PC-9 (cell line): ENCODE data around the gene CAV1. TPM values are rescaled to one million over a fixed set of nuclear protein-coding genes. Genes with fewer than 3 reads are reported as not detected.

Experiments used
- BruUV-seq: library from RNA; stranded (reverse); fragments of 400-500 nt; replicated peaks from 2 replicates; lab custom pipeline; 2021; lab: Mats Ljungman, UMichigan
- CTCF ChIA-PET: fragments of 300-600 bp; sonication (Branson Sonifier 250); formaldehyde crosslinking; loops from one replicate; lab custom pipeline; 2022; ENCODE audit warnings: antibody characterized with exemption; lab: Charles Lee
- POLR2A ChIA-PET: fragments of 300-600 bp; sonication (Branson Sonifier 250); formaldehyde crosslinking; loops from one replicate; lab custom pipeline; 2022; ENCODE audit warnings: antibody characterized with exemption; ENCODE audit not compliant: unreplicated experiment; lab: Charles Lee
- DNase-seq, 2 experiments: peaks; one replicate each; pipeline versions ENCODE4 v3.0.0 to v3.0.0-alpha.2; 2015 to 2022; ENCODE audit warnings: mixed read lengths in 1 of 2
- H2AFZ ChIP-seq: fragments of 200-600 bp; sonication (generic); 2 replicates; pipeline ENCODE4 v1.8.1; 2017; ENCODE audit warnings: antibody characterized with exemption
- H3F3A ChIP-seq: fragments of 200-600 bp; sonication (generic); 2 replicates; pipeline ENCODE4 v1.8.1; 2017; ENCODE audit warnings: antibody characterized with exemption, mild to moderate bottlenecking, low read depth; ENCODE audit not compliant: insufficient read depth
- H3K27ac ChIP-seq: fragments of 200-600 bp; sonication (generic); 2 replicates; pipeline ENCODE4 v1.6.1; 2016; ENCODE audit warnings: mixed run types
- H3K27me3 ChIP-seq: fragments of 200-600 bp; sonication (generic); 2 replicates; pipeline ENCODE4 v1.6.1; 2016; ENCODE audit warnings: low read depth, mixed run types; ENCODE audit not compliant: insufficient read depth
- H3K36me3 ChIP-seq: fragments of 200-600 bp; sonication (generic); 2 replicates; pipeline ENCODE4 v1.6.1; 2016; ENCODE audit warnings: low read depth, mixed run types
- H3K4me1 ChIP-seq: fragments of 200-600 bp; sonication (generic); replicated peaks from 2 replicates; pipeline ENCODE4 v1.6.1; 2016; ENCODE audit warnings: mixed run types; ENCODE audit not compliant: insufficient read depth
- H3K4me2 ChIP-seq: fragments of 200-600 bp; sonication (generic); 2 replicates; pipeline ENCODE4 v1.6.1; 2017; ENCODE audit warnings: mixed run types
- H3K4me3 ChIP-seq: fragments of 200-600 bp; sonication (generic); 2 replicates; pipeline ENCODE4 v1.6.1; 2016; ENCODE audit warnings: mixed run types
- H3K79me2 ChIP-seq: fragments of 200-600 bp; sonication (generic); 2 replicates; pipeline ENCODE4 v1.6.1; 2017; ENCODE audit warnings: low read depth, mixed run types
- H3K9me2 ChIP-seq: fragments of 200-600 bp; sonication (generic); 2 replicates; pipeline ENCODE4 v1.8.1; 2017; ENCODE audit warnings: mild to moderate bottlenecking; ENCODE audit not compliant: insufficient read depth
- H3K9me3 ChIP-seq: fragments of 200-600 bp; sonication (generic); 2 replicates; pipeline ENCODE4 v1.8.1; 2016; ENCODE audit warnings: low read depth; ENCODE audit not compliant: insufficient read depth
- H4K20me1 ChIP-seq: fragments of 200-600 bp; sonication (generic); 2 replicates; pipeline ENCODE4 v1.8.1; 2017; ENCODE audit not compliant: insufficient read depth
- CTCF ChIP-seq: fragments of 200-600 bp; sonication (generic); conservative IDR thresholded peaks from 2 replicates; pipeline ENCODE4 v1.6.1; 2017; ENCODE audit warnings: mixed run types, antibody characterized with exemption, mild to moderate bottlenecking, moderate library complexity
- EZH2 ChIP-seq: fragments of 200-600 bp; sonication (generic); IDR thresholded peaks from 2 replicates; pipeline ENCODE4 v1.8.0; 2017; ENCODE audit warnings: antibody characterized with exemption, low read depth
- intact Hi-C: fragments of 100-400 bp; cut with micrococcal nuclease; formaldehyde crosslinking; loops from one replicate; pipeline ENCODE4 v1.10.0; 2022; ENCODE audit not compliant: unreplicated experiment
- total RNA-seq: library from RNA; stranded (reverse); gene quantifications from 2 replicates; pipeline ENCODE4 v1.2.3, GENCODE V29; 2021

CAV1 gene
- total RNA-seq, 1 experiment from 2014 or later, result 1,077 TPM

GRCh38 chr7:116525298-116525912 lies 569 bp downstream of the CAV1 start:
- Histone ChIP-seq H3F3A (peaks cover 21% of the 10 kb centered on the region; the same call in 1 of the 2 replicates), H3K79me2 (peaks cover 46% of the 10 kb centered on the region), H2AFZ (peak overlapping the region; percentile 90), H4K20me1 (no peaks in the 10 kb centered on the region), H3K36me3 (peaks cover 13% of the 10 kb centered on the region; the same call in 1 of the 2 replicates), H3K27me3 (no peaks in the 10 kb centered on the region), H3K9me3 (no peaks in the 10 kb centered on the region; the same call in 1 of the 2 replicates), H3K4me2 (peak overlapping the region; percentile 99), H3K9me2 (no peaks in the 10 kb centered on the region), H3K4me3 (peak overlapping the region; percentile 97), H3K27ac (peak overlapping the region; percentile 92), H3K4me1 (peaks cover 64% of the 10 kb centered on the region)
- TF ChIP-seq EZH2 (no peak), CTCF (no peak)
- ChIA-PET POLR2A (interaction anchor here (0.6 to 1.2 kb wide), 8 partner anchors 14 to 349 kb away, joined by 4 to 34 read pairs (median 5); no protein-coding TSS in a partner anchor), CTCF (interaction anchor here (0.7 to 1.6 kb wide), 4 partner anchors 26 to 349 kb away, joined by 3 to 7 read pairs (median 4); partner anchors contain the start of gene CAV2)
- TSS peak; percentile 73 for BruUV-seq
- DNase-seq, result peak in 1 of 2 experiments; percentile 34
- intact Hi-C loops, result loop anchor here (5.0 kb wide), 2 partner anchors 282 to 343 kb away; no protein-coding TSS in a partner anchor

- peaks cover 64% of the 10 kb centered on the region for H3K4me1 ChIP-seq
- BruUV-seq, result TSS peak; percentile 41
- ChIA-PET POLR2A (interaction anchor here (0.5 to 1.2 kb wide), 23 partner anchors 15 to 349 kb away, joined by 3 to 34 read pairs (median 4); no protein-coding TSS in a partner anchor), CTCF (interaction anchor here (0.6 to 1.6 kb wide), 7 partner anchors 19 to 349 kb away, joined by 3 to 11 read pairs (median 4); partner anchors contain the start of gene CAV2)
- intact Hi-C loops, result loop anchor here (1.0 to 5.0 kb wide), 8 partner anchors 83 to 344 kb away; partner anchors contain the start of gene MET
- H3K79me2 ChIP-seq, result peaks cover 54% of the 10 kb centered on the region
- peak overlapping the region; percentile 99 for H3K4me2 ChIP-seq
- peak overlapping the region; percentile 90 for H2AFZ ChIP-seq
- no peaks in the 10 kb centered on the region for H4K20me1 ChIP-seq
- H3K27ac ChIP-seq, result peak overlapping the region; percentile 92
- H3K9me3 ChIP-seq, result no peaks in the 10 kb centered on the region; the same call in 1 of the 2 replicates
- H3K36me3 ChIP-seq, result peaks cover 20% of the 10 kb centered on the region
- no peak for TF ChIP-seq EZH2
- peak; percentile 56 for TF ChIP-seq CTCF
- H3K4me3 ChIP-seq, result peak overlapping the region; percentile 97
- peaks cover 21% of the 10 kb centered on the region; the same call in 1 of the 2 replicates for H3F3A ChIP-seq
- H3K9me2 ChIP-seq, result no peaks in the 10 kb centered on the region
- DNase-seq, result peak; percentile 63 to 90
- H3K27me3 ChIP-seq, result no peaks in the 10 kb centered on the region
Observed at GRCh38 chr7:116525913-116526861, 1.4 kb downstream of the CAV1 start.
